Stomach (tissue), 4 donors: ENCODE data around the gene NAIF1.

Source experiments
- CTCF ChIP-seq, 7 experiments: fragments of 450-650 bp in 4 of 7; fragments of 200-600 bp in 3 of 7; sonication (generic) in 3 of 7; IDR thresholded peaks; one replicate each; pipeline ENCODE4 v1.5.1; 2016 to 2019; ENCODE audit warnings: antibody characterized with exemption in 7 of 7, control low read depth in 2 of 7, mild to moderate bottlenecking in 1 of 7
- EP300 ChIP-seq: sonication (generic); formaldehyde crosslinking; IDR thresholded peaks from one replicate; pipeline ENCODE4 v1.6.1; 2017; ENCODE audit warnings: antibody characterized with exemption
- POLR2A ChIP-seq, 4 donors: fragments of 450-650 bp; IDR thresholded peaks; one replicate each; pipeline ENCODE4 v1.6.1; 2016; ENCODE audit warnings: antibody characterized with exemption in 4 of 4, control low read depth in 2 of 4, mild to moderate bottlenecking in 1 of 4, moderate library complexity in 1 of 4

GRCh38 chr9:128106940-128107467 is 39.9 kb upstream of the NAIF1 start:
- no peak for TF ChIP-seq CTCF (IDR thresholded peaks at IDR 0.05)
- no peak for TF ChIP-seq EP300
- no peak for TF ChIP-seq POLR2A (IDR thresholded peaks at IDR 0.05)
